Posterior vena cava (tissue), 2 donors: ENCODE data around the gene FHIT. TPM values are rescaled to one million over a fixed set of nuclear protein-coding genes. Genes with fewer than 3 reads are reported as not detected.

ENCODE experiments used
- DNase-seq: peaks from one replicate; pipeline ENCODE4 v3.0.0-alpha.2; 2020; ENCODE audit warnings: low spot score
- intact Hi-C, 2 donors: fragments of 100-400 bp; cut with DNase I; formaldehyde crosslinking; loops; one replicate each; pipeline versions ENCODE4 v1.14.1 to v1.14.2; 2022 to 2023
- total RNA-seq, 2 donors: library from RNA; stranded (reverse); fragmentation: NEBNext Ultra II Directional; extraction: Animal tissue kit (Norgen Biotek cat#: 25700); gene quantifications; one replicate each; pipeline ENCODE4 v1.2.1, GENCODE V29; 2021
- donor health status: DM: yes; HTN: yes; CAD: no.
- donor health status: DM: yes; HTN: yes; CAD: no.

FHIT gene
- total RNA-seq, 2 donors from 2014 or later = 6.0 to 9.2 TPM

GRCh38 chr3:60120245-60120644, 1131.0 kb downstream of the FHIT start:
- intact Hi-C loops = no loop called here
- no peak for DNase-seq

- no peak for DNase-seq
- intact Hi-C loops = no loop called here
Observed at GRCh38 chr3:60114191-60114590, 1137.1 kb downstream of the FHIT start.

- intact Hi-C loops = no loop called here
- no peak for DNase-seq
Observed at GRCh38 chr3:60107275-60107674, 1144.0 kb downstream of the FHIT start.

GRCh38 chr3:60102154-60102553, 1149.1 kb downstream of the FHIT start:
- DNase-seq = no peak
- intact Hi-C loops = no loop called here

- intact Hi-C loops = no loop called here
- DNase-seq = no peak
Observed at GRCh38 chr3:60101621-60102020, 1149.6 kb downstream of the FHIT start.

GRCh38 chr3:60096403-60096802, 1154.8 kb downstream of the FHIT start:
- intact Hi-C loops = no loop called here

GRCh38 chr3:60095930-60096329, 1155.3 kb downstream of the FHIT start:
- DNase-seq = peak; percentile 77
- intact Hi-C loops = no loop called here

More at GRCh38 chr3:60096403-60096802, 1154.8 kb downstream of the FHIT start:
- no peak for DNase-seq

GRCh38 chr3:60095516-60095915, 1155.7 kb downstream of the FHIT start:
- intact Hi-C loops = no loop called here

GRCh38 chr3:60094392-60094947, 1156.8 kb downstream of the FHIT start:
- intact Hi-C loops = no loop called here
- no peak for DNase-seq

More at GRCh38 chr3:60095516-60095915, 1155.7 kb downstream of the FHIT start:
- no peak for DNase-seq

- intact Hi-C loops = no loop called here
- no peak for DNase-seq
Observed at GRCh38 chr3:60090548-60090947, 1160.7 kb downstream of the FHIT start.

GRCh38 chr3:60086811-60087210, 1164.4 kb downstream of the FHIT start:
- intact Hi-C loops = no loop called here
- DNase-seq = no peak

GRCh38 chr3:60085649-60086048, 1165.6 kb downstream of the FHIT start:
- intact Hi-C loops = no loop called here
- DNase-seq = no peak

- DNase-seq = no peak
- intact Hi-C loops = no loop called here
Observed at GRCh38 chr3:60081381-60082095, 1169.7 kb downstream of the FHIT start.

- intact Hi-C loops = no loop called here
Observed at GRCh38 chr3:60080648-60081047, 1170.6 kb downstream of the FHIT start.

GRCh38 chr3:60079076-60079475, 1172.2 kb downstream of the FHIT start:
- intact Hi-C loops = no loop called here
- no peak for DNase-seq

More at GRCh38 chr3:60080648-60081047, 1170.6 kb downstream of the FHIT start:
- no peak for DNase-seq

GRCh38 chr3:60076331-60076730, 1174.9 kb downstream of the FHIT start:
- intact Hi-C loops = no loop called here
- DNase-seq = no peak

- no peak for DNase-seq
- intact Hi-C loops = no loop called here
Observed at GRCh38 chr3:60073942-60074341, 1177.3 kb downstream of the FHIT start.

GRCh38 chr3:60073228-60073627, 1178.0 kb downstream of the FHIT start:
- intact Hi-C loops = no loop called here
- DNase-seq = no peak

- DNase-seq = no peak
- intact Hi-C loops = no loop called here
Observed at GRCh38 chr3:60070366-60070765, 1180.9 kb downstream of the FHIT start.

GRCh38 chr3:60065227-60065868, 1185.9 kb downstream of the FHIT start:
- DNase-seq = no peak
- intact Hi-C loops = no loop called here
